HS-5 (cell line): ENCODE data around the gene KCNE3.
"Not testable (repeated sequence)": the region's sequence is repeated elsewhere in the genome, so short reads cannot be mapped to it uniquely, and the experiment has no call there.

Experiments used
- DNase-seq: peaks from one replicate; pipeline ENCODE4 v3.0.0-alpha.2; 2012; ENCODE audit warnings: low read depth

The KCNE3 gene

DNA sequence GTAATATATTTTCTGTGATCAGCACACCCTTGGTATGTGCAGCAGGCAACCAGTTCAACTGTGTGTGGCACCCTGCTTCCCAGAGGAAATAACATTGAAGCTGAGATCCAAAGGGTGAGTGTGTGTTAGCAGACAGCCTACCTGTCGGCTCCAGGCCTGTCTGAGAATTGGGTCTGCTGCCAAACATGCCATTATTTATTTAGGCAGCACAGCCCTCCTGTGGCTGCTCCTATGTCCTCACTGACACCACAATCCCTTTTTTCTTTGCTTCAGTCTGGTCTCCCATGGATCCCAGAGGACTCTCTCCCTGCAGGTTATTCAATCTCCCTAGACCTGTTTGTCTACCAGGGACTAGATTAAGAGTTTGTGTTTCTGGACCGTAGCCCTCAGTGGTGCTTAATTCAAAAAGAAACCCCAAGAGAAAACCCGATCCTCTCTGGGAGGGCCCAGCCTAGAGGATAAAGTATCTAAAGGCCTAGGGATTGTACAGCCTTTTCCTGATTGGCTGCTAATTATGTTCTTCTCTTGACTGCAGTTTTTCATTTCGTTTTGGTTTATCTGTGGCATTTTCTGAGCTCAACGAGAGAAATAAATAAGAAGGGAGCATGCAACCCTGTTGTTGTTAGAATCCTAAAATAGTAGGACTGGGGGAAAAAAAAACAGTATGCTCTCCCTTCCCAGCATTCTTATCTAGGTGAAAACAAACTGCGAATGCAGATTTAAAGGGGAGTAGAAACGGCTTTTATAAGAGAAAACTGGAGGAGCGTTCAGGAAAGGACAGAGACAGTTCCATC is 24.1 kb downstream of the KCNE3 start:
- DNase-seq, result no peak

GRCh38 chr11:74442636-74443035 is 24.7 kb downstream of the KCNE3 start:
- no peak for DNase-seq

DNA sequence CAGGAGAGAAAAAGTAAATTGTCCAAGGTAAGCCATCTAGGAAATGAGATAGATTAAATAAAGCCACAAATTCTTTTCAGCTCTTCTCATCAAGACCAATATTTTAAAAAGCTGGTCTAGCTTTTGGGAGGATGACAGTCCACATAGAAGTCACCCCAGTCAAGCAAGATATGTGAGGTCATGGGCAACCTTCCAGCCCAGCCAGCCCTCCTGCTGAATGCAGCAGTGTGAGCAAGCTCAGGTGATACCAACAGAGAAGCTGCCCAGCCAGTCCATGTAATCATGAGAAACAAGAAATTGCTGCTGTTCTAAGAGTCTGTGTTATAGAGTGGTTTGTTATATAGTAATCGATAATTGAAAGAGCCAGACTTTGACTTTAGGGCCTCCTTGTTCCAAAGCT is 28.7 kb downstream of the KCNE3 start:
- no peak for DNase-seq

GRCh38 chr11:74437441-74438042 is 29.8 kb downstream of the KCNE3 start:
- DNase-seq, result no peak

DNA sequence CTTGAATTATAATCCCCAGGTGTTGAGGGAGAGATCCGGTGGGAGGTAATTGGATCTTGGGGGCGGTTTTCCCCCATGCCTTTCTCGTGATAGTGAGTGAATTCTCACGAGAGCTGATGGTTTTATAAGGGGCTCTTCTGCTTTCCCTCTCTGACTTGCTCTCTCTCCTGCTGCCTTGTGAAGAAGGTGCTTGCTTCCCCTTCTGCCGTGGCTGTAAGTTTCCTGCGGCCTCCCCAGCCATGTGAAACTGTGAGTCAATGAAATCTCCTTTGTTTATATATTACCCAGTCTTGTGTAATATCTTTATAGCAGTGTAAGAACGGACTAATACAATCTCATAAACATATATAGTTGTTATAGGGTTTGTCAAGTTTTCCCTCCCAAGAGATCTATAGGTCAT is 32.8 kb downstream of the KCNE3 start:
- no peak for DNase-seq

DNA sequence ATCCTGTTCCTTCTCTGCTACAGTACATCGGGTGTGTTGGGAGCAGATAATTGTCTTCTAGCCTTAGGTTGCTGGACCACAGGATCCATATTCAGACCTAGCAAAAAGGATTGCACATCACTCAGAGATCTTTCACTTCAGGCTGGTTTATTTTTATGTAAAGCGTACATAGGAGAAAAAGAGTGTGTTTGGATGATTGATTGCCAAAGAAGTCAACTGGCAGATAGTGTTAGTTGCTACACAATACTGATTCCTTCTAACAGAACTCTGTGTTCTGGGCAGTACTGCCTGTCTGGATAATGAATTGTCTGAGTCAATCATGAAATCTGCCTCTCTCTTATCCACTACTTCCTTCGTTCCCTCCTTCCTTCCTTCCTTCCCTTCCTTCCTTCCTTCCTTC is 38.1 kb downstream of the KCNE3 start:
- DNase-seq, result no peak

- DNase-seq, result no peak
These were observed 39.9 kb downstream of the KCNE3 start for GRCh38 chr11:74427384-74427886.

DNA sequence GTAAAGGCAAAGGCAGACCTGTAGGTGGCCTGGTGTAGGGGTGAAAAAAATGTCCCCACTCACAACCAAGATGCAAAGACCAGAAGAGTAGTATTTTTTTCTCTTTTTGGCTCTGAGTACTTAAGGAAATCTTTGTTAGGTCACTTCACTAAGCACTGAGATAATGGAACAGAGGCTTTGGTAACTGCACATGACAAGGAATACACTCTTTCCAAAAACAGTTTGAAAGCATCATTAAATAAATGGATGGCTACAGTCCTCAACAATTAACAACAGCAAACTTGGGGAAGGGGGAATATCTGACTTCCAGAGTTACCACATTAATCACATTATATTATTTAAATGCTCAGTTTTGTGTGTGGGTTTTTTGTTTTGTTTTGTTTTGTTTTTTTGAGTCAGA is 42.2 kb downstream of the KCNE3 start:
- DNase-seq, result no peak

GRCh38 chr11:74418509-74418895 is 48.8 kb downstream of the KCNE3 start:
- DNase-seq, result peak; percentile 60

DNA sequence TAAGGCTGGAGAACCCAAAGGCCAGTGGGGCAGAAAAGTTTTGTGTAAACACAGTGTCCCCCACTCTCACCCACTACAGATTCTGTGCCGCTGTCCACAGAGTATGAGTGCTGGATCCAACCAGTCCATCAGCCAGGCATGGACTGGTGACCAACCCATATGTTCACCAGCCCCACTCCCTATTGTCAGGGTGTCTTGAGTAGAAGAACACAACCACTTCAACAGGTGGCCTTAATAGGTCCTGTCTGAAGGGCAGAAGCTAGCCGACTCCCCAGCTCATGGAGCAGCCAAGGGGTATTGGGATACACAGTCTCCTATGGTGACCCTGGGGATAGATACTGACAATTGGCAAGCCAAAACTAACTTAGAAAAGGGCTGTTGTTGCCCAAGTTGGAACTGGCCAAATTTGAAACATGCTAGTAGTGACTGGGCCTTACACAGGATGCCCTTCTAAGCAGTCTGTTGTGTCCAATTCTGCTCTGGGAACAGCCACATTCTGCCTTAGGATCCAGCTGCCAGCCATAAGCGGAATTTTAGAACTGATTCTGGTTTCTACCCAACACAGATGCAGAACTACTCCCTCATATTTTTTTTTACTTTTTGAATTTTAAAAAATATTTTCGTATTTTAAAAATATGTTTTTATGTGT is 49.4 kb downstream of the KCNE3 start:
- DNase-seq, result no peak

DNA sequence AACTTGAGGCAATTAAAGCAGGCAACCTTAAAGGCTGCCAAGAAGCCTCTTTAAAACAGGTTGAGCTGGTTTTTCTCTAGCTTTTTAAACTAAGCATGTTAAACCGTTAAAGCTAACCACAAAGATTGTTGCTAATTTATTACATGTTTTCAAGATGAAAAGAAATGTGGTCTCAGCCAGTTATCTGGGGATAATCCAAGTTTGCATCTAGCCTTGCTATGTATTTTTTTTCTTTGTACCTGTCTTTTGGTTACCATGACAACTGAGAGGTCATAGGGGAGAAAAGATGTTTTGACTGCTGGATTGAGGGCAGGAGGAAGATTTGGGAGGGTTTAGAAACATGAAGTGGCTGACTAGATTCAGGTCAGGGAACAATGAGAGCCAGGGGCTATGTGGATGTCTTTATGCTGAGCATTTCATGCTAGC is 50.0 kb downstream of the KCNE3 start:
- DNase-seq, result no peak

DNA sequence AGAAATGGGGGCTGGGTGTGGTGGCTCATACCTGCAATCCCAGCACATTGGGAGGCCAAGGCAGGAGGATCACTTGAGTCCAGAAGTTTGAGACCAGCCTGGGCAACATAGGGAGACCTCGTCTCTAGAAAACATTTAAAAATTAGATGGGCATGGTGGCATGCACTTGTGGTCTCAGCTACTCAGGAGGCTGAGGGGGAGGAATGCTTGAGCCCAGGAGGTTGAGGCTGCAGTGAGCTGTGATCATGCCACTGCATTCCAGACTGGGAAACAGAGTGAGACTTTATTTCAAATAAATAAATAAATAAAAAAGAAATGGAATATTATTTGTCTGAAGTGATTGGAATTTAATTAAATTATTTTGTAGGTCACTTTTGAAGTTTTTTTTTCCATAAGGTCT is 50.4 kb downstream of the KCNE3 start:
- not testable (repeated sequence) for DNase-seq

GRCh38 chr11:74412733-74413359 is 54.5 kb downstream of the KCNE3 start:
- no peak for DNase-seq

- DNase-seq, result no peak
These were observed 55.0 kb downstream of the KCNE3 start for GRCh38 chr11:74412321-74412720.

GRCh38 chr11:74409633-74410032 is 57.7 kb downstream of the KCNE3 start:
- DNase-seq, result no peak
